Body of pancreas (tissue), 4 donors: ENCODE results near the gene FZD2. TPM values are rescaled to one million over a fixed set of nuclear protein-coding genes. Genes with fewer than 3 reads are reported as not detected.
"Not testable (repeated sequence)": the region's sequence is repeated elsewhere in the genome, so short reads cannot be mapped to it uniquely, and the experiment has no call there.

Experiments used
- ATAC-seq: fragments of 150-250 bp; one replicate; pipeline ENCODE4 v1.9.1; 2016
- DNase-seq, 4 donors: peaks; one replicate each; pipeline ENCODE4 v3.0.0-alpha.2; 2019
- H3K27ac ChIP-seq, 4 donors: fragments of 200-600 bp; sonication (generic); 1 replicate in 3 of 4; 2 replicates in 1 of 4; pipeline versions ENCODE4 v1.5.1 to v1.6.1; 2016 to 2019; ENCODE audit warnings: mild to moderate bottlenecking in 1 of 4, mixed read lengths in 1 of 4, moderate library complexity in 1 of 4
- H3K27me3 ChIP-seq, 2 donors: fragments of 200-600 bp; sonication (generic); one replicate each; pipeline ENCODE4 v1.6.0; 2016; ENCODE audit warnings: mild to moderate bottlenecking in 1 of 2
- H3K36me3 ChIP-seq, 2 donors: fragments of 200-600 bp; sonication (generic); replicated peaks in 1 of 2; 2 replicates each; pipeline ENCODE4 v1.5.1; 2016; ENCODE audit warnings: low read depth in 2 of 2; ENCODE audit not compliant: insufficient read depth in 1 of 2
- H3K4me1 ChIP-seq: fragments of 200-600 bp; sonication (generic); one replicate; pipeline ENCODE4 v1.6.0; 2016
- H3K4me3 ChIP-seq, 2 donors: fragments of 200-600 bp; sonication (generic); 1 replicate in 1 of 2; 2 replicates in 1 of 2; pipeline ENCODE4 v1.5.1; 2016 to 2019
- H3K9me3 ChIP-seq, 3 donors: fragments of 200-600 bp; sonication (generic); 1 replicate in 2 of 3; 2 replicates in 1 of 3; pipeline ENCODE4 v1.5.1; 2016
- CTCF ChIP-seq, 7 experiments: fragments of 450-650 bp in 4 of 7; fragments of 200-600 bp in 3 of 7; sonication (generic) in 3 of 7; IDR thresholded peaks; one replicate each; pipeline ENCODE4 v1.5.1; 2016 to 2019; ENCODE audit warnings: antibody characterized with exemption in 7 of 7
- POLR2A ChIP-seq, 3 donors: fragments of 450-650 bp; IDR thresholded peaks; one replicate each; pipeline ENCODE4 v1.6.1; 2016; ENCODE audit warnings: antibody characterized with exemption in 3 of 3, mild to moderate bottlenecking in 2 of 3
- WGBS, 2 donors: methylation state at CpG; one replicate each; pipeline ENCODE4 v1.1.5; 2017; 5-methylcytosine and 5-hydroxymethylcytosine counted together
- intact Hi-C: fragments of 100-400 bp; cut with DNase I; formaldehyde crosslinking; loops from one replicate; pipeline ENCODE4 v1.15.1; 2023
- total RNA-seq, 2 donors: library from RNA; depleted of rRNA; stranded (reverse); fragments of >200 nt; gene quantifications; one replicate each; pipeline ENCODE4 v1.1.0, GENCODE V29; 2016

FZD2 gene
- total RNA-seq, 2 donors from 2014 or later = 0.52 TPM; not detected in 1

- no peak overlapping the region for H3K4me3 ChIP-seq
- H3K9me3 ChIP-seq = peaks cover 0 to 8% (median 0%) of the 10 kb centered on the region in 3 donors
- no peak overlapping the region for H3K27ac ChIP-seq
- no peaks in the 10 kb centered on the region for H3K27me3 ChIP-seq
- H3K36me3 ChIP-seq = no peaks in the 10 kb centered on the region
- TF ChIP-seq POLR2A (IDR thresholded peaks at IDR 0.05) (no peak), CTCF (IDR thresholded peaks at IDR 0.05) (no peak)
- no peaks in the 10 kb centered on the region for H3K4me1 ChIP-seq
- no peak for DNase-seq
- 80 to 84% methylated on average over 14 of the region's 14 CpGs for WGBS, 2 donors
- ATAC-seq = no peak
- intact Hi-C loops = no loop called here
Measured at GRCh38 chr17:44565866-44566443, 8.7 kb downstream of the FZD2 start.

GRCh38 chr17:44568311-44568944, 11.1 kb downstream of the FZD2 start:
- H3K27me3 ChIP-seq, H3K4me1 ChIP-seq, H3K27ac ChIP-seq, ATAC-seq, H3K36me3 ChIP-seq, intact Hi-C loops, H3K9me3 ChIP-seq, DNase-seq, H3K4me3 ChIP-seq: not testable (repeated sequence)
- 81 to 87% methylated on average over 7 to 16 of the region's 23 CpGs for WGBS, 2 donors

- Histone ChIP-seq H3K27me3 (no peaks in the 10 kb centered on the region), H3K4me3 (no peak overlapping the region), H3K4me1 (no peaks in the 10 kb centered on the region), H3K27ac (no peak overlapping the region), H3K36me3 (no peaks in the 10 kb centered on the region), H3K9me3 (peaks cover 0 to 8% (median 0%) of the 10 kb centered on the region in 3 donors)
- no peak for DNase-seq
- TF ChIP-seq CTCF (IDR thresholded peaks at IDR 0.05) (no peak), POLR2A (IDR thresholded peaks at IDR 0.05) (no peak)
- intact Hi-C loops = no loop called here
- WGBS, 2 donors = 62 to 71% methylated on average over 24 to 25 of the region's 26 CpGs
- no peak for ATAC-seq
Measured at GRCh38 chr17:44568945-44569858, 11.9 kb downstream of the FZD2 start.

GRCh38 chr17:44572801-44573200, 15.5 kb downstream of the FZD2 start:
- no peaks in the 10 kb centered on the region for H3K9me3 ChIP-seq
- WGBS, 2 donors = 77 to 89% methylated on average over 2 of the region's 2 CpGs
- no peaks in the 10 kb centered on the region for H3K27me3 ChIP-seq
- DNase-seq = no peak
- no peak overlapping the region for H3K27ac ChIP-seq
- H3K4me3 ChIP-seq = no peak overlapping the region
- no peak for TF ChIP-seq CTCF (IDR thresholded peaks at IDR 0.05)
- no peak for TF ChIP-seq POLR2A (IDR thresholded peaks at IDR 0.05)
- H3K4me1 ChIP-seq = no peaks in the 10 kb centered on the region
- ATAC-seq = no peak
- intact Hi-C loops = no loop called here
- H3K36me3 ChIP-seq = no peaks in the 10 kb centered on the region

GRCh38 chr17:44575403-44575802, 18.1 kb downstream of the FZD2 start:
- H3K9me3 ChIP-seq = no peaks in the 10 kb centered on the region
- DNase-seq (no peak), ATAC-seq (no peak)
- no peak overlapping the region for H3K4me3 ChIP-seq
- no peaks in the 10 kb centered on the region for H3K36me3 ChIP-seq
- H3K4me1 ChIP-seq = no peaks in the 10 kb centered on the region
- intact Hi-C loops = no loop called here
- TF ChIP-seq CTCF (IDR thresholded peaks at IDR 0.05) (no peak), POLR2A (IDR thresholded peaks at IDR 0.05) (no peak)
- WGBS, 2 donors = 31 to 43% methylated on average over 2 of the region's 2 CpGs
- H3K27ac ChIP-seq = no peak overlapping the region
- H3K27me3 ChIP-seq = no peaks in the 10 kb centered on the region
